HepG2 (cell line): ENCODE measurements around the gene AQP10. TPM values are rescaled to one million over a fixed set of nuclear protein-coding genes. Genes with fewer than 3 reads are reported as not detected.
A peak's percentile ranks its signal among the peaks of the same experiment; 100 is the strongest.

Source experiments
- CENPX ChIP-seq: sonication (generic); formaldehyde crosslinking; IDR thresholded peaks from 2 replicates; pipeline ENCODE4 v1.9.0; 2021; ENCODE audit warnings: mild to moderate bottlenecking, missing genetic modification reagents, moderate library complexity
- PLRG1 ChIP-seq: fragments of 450-650 bp; conservative IDR thresholded peaks from 2 replicates; pipeline ENCODE4 v1.6.1; 2016
- POLR2G ChIP-seq: fragments of 200-400 bp; formaldehyde crosslinking; IDR thresholded peaks from 2 replicates; pipeline ENCODE4 v1.6.1; 2018; ENCODE audit warnings: mild to moderate bottlenecking, low read depth, low read length, moderate library complexity
- SETDB1 ChIP-seq: sonication (generic); formaldehyde crosslinking; IDR thresholded peaks from 2 replicates; pipeline ENCODE4 v1.5.1; 2020; ENCODE audit warnings: missing genetic modification reagents, mild to moderate bottlenecking, borderline replicate concordance
- SMAD1 ChIP-seq: sonication (generic); formaldehyde crosslinking; IDR thresholded peaks from 2 replicates; pipeline ENCODE4 v1.4.0; 2020; ENCODE audit warnings: missing genetic modification reagents, low read depth, mild to moderate bottlenecking, borderline replicate concordance
- SNRNP70 ChIP-seq: fragments of 200-400 bp; formaldehyde crosslinking; IDR thresholded peaks from 2 replicates; pipeline ENCODE4 v1.6.1; 2017; ENCODE audit warnings: mild to moderate bottlenecking, low read depth, low read length, moderate library complexity
- TGIF2 ChIP-seq: IDR thresholded peaks from 2 replicates; pipeline ENCODE4 v1.6.1; 2016; ENCODE audit warnings: control low read depth, missing compliant biosample characterization
- ZBTB42 ChIP-seq: sonication (generic); formaldehyde crosslinking; IDR thresholded peaks from 2 replicates; pipeline ENCODE4 v1.5.0; 2020; ENCODE audit warnings: mild to moderate bottlenecking, missing genetic modification reagents
- ZNF282 ChIP-seq: fragments of 450-650 bp; IDR thresholded peaks from 2 replicates; pipeline ENCODE4 v1.6.1; 2018; ENCODE audit not compliant: partially characterized antibody
- ZNF530 ChIP-seq: sonication (generic); formaldehyde crosslinking; IDR thresholded peaks from 2 replicates; pipeline ENCODE4 v1.5.0; 2020; ENCODE audit warnings: low read depth, mild to moderate bottlenecking, missing genetic modification reagents
- polyA plus RNA-seq, 8 experiments: library from polyadenylated mRNA; depleted of rRNA in 3 of 8; stranded (reverse) in 7 of 8; unstranded in 1 of 8; fragments of >200 nt; fragmentation: Illumina TruSeq in 4 of 8; extraction: Trizol in 4 of 8; gene quantifications; 2 replicates each; pipeline versions ENCODE4 v1.2.1 to v1.2.3, GENCODE V29; 2011 to 2016; ENCODE audit warnings: low read depth in 4 of 8, missing spikeins in 1 of 8, mixed read lengths in 1 of 8; ENCODE audit not compliant: insufficient read depth in 1 of 8
- total RNA-seq, 5 experiments: library from RNA; depleted of rRNA; stranded (reverse); fragments of >200 nt; fragmentation: Illumina TruSeq; extraction: Trizol; gene quantifications; 2 replicates each; pipeline ENCODE4 v1.2.3, GENCODE V29; 2016; ENCODE audit warnings: low read depth in 1 of 5
- TF ChIP-seq, protein P1 (sequence below): sonication (generic); formaldehyde crosslinking; IDR thresholded peaks from 2 replicates; pipeline ENCODE4 v1.4.0; 2020; ENCODE audit warnings: missing genetic modification reagents
- TF ChIP-seq, protein P2 (sequence below): IDR thresholded peaks from 2 replicates; pipeline ENCODE4 v1.6.1; 2018; ENCODE audit warnings: missing genetic modification reagents
- TF ChIP-seq, protein P3 (sequence below): sonication (generic); formaldehyde crosslinking; IDR thresholded peaks from 2 replicates; pipeline ENCODE4 v1.8.1; 2023; ENCODE audit warnings: missing genetic modification reagents, inconsistent platforms, borderline replicate concordance
- TF ChIP-seq, protein P4 (sequence below): IDR thresholded peaks from 2 replicates; pipeline ENCODE4 v1.6.1; 2016; ENCODE audit warnings: missing compliant biosample characterization, missing genetic modification reagents, borderline replicate concordance
- TF ChIP-seq, protein P5 (sequence below): IDR thresholded peaks from 2 replicates; pipeline ENCODE4 v1.6.1; 2018; ENCODE audit warnings: missing genetic modification reagents, mild to moderate bottlenecking, missing compliant biosample characterization
- TF ChIP-seq, protein P6 (sequence below): sonication (generic); formaldehyde crosslinking; IDR thresholded peaks from 2 replicates; pipeline ENCODE4 v1.4.0; 2020; ENCODE audit warnings: missing genetic modification reagents

Gene AQP10
- total and polyA plus RNA-seq, 2 of the 13 experiments (the other 11 are each of a cell fraction or from before 2014, with no cell fraction given), result 0.30 TPM; not detected in 1

DNA sequence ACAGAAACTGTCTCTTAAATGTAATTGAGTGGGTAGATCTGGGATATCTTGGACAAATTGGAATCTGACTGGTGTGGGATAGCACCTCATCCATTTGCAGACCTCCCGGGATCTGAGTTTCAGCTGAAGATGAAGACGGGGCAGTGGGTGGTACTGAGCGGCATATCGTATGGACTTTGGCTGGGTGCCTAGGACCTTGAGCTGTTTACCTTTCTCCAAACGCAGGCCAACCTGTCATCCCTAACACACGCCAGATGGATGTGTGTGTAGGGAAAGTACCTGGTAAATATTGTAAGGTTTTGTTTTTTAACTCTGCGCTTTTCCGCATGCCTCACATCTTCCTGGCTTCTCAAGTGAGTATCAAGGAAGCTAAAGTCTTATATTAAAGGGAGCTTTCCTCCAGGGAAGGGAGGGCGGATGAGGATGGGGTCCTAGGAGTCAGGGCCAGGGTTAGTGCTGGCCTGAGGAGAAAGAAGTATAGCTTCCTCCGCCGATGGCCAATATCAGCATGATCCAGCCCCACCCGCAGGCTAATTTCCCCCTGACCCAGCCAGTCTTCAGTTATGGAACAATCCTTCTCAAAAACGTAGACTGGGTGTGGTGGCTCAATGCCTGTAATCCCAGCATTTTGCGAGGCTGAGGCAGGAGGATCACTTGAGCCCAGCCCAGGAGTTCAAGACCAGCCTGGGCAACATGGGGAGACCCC lies 30.6 kb downstream of the AQP10 start (continued):
- TF ChIP-seq, protein P1, sequence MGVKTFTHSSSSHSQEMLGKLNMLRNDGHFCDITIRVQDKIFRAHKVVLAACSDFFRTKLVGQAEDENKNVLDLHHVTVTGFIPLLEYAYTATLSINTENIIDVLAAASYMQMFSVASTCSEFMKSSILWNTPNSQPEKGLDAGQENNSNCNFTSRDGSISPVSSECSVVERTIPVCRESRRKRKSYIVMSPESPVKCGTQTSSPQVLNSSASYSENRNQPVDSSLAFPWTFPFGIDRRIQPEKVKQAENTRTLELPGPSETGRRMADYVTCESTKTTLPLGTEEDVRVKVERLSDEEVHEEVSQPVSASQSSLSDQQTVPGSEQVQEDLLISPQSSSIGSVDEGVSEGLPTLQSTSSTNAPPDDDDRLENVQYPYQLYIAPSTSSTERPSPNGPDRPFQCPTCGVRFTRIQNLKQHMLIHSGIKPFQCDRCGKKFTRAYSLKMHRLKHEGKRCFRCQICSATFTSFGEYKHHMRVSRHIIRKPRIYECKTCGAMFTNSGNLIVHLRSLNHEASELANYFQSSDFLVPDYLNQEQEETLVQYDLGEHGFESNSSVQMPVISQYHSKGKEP (CRISPR knock-in tag), result no peak
- TF ChIP-seq, protein P2, sequence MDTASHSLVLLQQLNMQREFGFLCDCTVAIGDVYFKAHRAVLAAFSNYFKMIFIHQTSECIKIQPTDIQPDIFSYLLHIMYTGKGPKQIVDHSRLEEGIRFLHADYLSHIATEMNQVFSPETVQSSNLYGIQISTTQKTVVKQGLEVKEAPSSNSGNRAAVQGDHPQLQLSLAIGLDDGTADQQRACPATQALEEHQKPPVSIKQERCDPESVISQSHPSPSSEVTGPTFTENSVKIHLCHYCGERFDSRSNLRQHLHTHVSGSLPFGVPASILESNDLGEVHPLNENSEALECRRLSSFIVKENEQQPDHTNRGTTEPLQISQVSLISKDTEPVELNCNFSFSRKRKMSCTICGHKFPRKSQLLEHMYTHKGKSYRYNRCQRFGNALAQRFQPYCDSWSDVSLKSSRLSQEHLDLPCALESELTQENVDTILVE (CRISPR knock-in tag), result no peak
- TF ChIP-seq SMAD1 (no peak), SETDB1 (CRISPR knock-in tag) (no peak), POLR2G (no peak), TGIF2 (CRISPR knock-in tag) (peak; percentile 38; the same call in 1 of the 2 replicates), ZNF282 (no peak), ZBTB42 (CRISPR knock-in tag) (no peak), ZNF530 (CRISPR knock-in tag) (no peak), CENPX (CRISPR knock-in tag) (no peak), PLRG1 (no peak), SNRNP70 (no peak)
- TF ChIP-seq, protein P3, sequence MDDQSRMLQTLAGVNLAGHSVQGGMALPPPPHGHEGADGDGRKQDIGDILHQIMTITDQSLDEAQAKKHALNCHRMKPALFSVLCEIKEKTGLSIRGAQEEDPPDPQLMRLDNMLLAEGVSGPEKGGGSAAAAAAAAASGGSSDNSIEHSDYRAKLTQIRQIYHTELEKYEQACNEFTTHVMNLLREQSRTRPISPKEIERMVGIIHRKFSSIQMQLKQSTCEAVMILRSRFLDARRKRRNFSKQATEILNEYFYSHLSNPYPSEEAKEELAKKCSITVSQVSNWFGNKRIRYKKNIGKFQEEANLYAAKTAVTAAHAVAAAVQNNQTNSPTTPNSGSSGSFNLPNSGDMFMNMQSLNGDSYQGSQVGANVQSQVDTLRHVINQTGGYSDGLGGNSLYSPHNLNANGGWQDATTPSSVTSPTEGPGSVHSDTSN (CRISPR knock-in tag), result no peak
- TF ChIP-seq, protein P4, sequence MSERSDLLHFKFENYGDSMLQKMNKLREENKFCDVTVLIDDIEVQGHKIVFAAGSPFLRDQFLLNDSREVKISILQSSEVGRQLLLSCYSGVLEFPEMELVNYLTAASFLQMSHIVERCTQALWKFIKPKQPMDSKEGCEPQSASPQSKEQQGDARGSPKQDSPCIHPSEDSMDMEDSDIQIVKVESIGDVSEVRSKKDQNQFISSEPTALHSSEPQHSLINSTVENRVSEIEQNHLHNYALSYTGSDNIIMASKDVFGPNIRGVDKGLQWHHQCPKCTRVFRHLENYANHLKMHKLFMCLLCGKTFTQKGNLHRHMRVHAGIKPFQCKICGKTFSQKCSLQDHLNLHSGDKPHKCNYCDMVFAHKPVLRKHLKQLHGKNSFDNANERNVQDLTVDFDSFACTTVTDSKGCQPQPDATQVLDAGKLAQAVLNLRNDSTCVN (CRISPR knock-in tag), result no peak
- TF ChIP-seq, protein P5, sequence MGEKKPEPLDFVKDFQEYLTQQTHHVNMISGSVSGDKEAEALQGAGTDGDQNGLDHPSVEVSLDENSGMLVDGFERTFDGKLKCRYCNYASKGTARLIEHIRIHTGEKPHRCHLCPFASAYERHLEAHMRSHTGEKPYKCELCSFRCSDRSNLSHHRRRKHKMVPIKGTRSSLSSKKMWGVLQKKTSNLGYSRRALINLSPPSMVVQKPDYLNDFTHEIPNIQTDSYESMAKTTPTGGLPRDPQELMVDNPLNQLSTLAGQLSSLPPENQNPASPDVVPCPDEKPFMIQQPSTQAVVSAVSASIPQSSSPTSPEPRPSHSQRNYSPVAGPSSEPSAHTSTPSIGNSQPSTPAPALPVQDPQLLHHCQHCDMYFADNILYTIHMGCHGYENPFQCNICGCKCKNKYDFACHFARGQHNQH (CRISPR knock-in tag), result no peak
- TF ChIP-seq, protein P6, sequence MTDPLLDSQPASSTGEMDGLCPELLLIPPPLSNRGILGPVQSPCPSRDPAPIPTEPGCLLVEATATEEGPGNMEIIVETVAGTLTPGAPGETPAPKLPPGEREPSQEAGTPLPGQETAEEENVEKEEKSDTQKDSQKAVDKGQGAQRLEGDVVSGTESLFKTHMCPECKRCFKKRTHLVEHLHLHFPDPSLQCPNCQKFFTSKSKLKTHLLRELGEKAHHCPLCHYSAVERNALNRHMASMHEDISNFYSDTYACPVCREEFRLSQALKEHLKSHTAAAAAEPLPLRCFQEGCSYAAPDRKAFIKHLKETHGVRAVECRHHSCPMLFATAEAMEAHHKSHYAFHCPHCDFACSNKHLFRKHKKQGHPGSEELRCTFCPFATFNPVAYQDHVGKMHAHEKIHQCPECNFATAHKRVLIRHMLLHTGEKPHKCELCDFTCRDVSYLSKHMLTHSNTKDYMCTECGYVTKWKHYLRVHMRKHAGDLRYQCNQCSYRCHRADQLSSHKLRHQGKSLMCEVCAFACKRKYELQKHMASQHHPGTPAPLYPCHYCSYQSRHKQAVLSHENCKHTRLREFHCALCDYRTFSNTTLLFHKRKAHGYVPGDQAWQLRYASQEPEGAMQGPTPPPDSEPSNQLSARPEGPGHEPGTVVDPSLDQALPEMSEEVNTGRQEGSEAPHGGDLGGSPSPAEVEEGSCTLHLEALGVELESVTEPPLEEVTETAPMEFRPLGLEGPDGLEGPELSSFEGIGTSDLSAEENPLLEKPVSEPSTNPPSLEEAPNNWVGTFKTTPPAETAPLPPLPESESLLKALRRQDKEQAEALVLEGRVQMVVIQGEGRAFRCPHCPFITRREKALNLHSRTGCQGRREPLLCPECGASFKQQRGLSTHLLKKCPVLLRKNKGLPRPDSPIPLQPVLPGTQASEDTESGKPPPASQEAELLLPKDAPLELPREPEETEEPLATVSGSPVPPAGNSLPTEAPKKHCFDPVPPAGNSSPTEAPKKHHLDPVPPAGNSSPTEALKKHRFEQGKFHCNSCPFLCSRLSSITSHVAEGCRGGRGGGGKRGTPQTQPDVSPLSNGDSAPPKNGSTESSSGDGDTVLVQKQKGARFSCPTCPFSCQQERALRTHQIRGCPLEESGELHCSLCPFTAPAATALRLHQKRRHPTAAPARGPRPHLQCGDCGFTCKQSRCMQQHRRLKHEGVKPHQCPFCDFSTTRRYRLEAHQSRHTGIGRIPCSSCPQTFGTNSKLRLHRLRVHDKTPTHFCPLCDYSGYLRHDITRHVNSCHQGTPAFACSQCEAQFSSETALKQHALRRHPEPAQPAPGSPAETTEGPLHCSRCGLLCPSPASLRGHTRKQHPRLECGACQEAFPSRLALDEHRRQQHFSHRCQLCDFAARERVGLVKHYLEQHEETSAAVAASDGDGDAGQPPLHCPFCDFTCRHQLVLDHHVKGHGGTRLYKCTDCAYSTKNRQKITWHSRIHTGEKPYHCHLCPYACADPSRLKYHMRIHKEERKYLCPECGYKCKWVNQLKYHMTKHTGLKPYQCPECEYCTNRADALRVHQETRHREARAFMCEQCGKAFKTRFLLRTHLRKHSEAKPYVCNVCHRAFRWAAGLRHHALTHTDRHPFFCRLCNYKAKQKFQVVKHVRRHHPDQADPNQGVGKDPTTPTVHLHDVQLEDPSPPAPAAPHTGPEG, result no peak
